Caco-2 (cell line): ENCODE results near the gene RABGAP1L. TPM values are rescaled to one million over a fixed set of nuclear protein-coding genes. Genes with fewer than 3 reads are reported as not detected.

ENCODE experiments used
- BruUV-seq: library from RNA; stranded (reverse); fragments of 400-500 nt; replicated peaks from 2 replicates; lab custom pipeline; 2021; lab: Mats Ljungman, UMichigan
- CTCF ChIA-PET: fragments of 300-600 bp; sonication (Branson Sonifier 250); formaldehyde crosslinking; loops from one replicate; lab custom pipeline; 2022; ENCODE audit warnings: antibody characterized with exemption; lab: Charles Lee
- POLR2A ChIA-PET: fragments of 300-600 bp; sonication (Branson Sonifier 250); formaldehyde crosslinking; loops from one replicate; lab custom pipeline; 2022; ENCODE audit warnings: antibody characterized with exemption; lab: Charles Lee
- DNase-seq, 2 experiments: peaks; one replicate each; pipeline versions ENCODE4 v3.0.0 to v3.0.0-alpha.2; 2020 to 2022
- H3K27me3 ChIP-seq: replicated peaks from 2 replicates; pipeline ENCODE4 v1.6.0; 2011; ENCODE audit warnings: low read length; ENCODE audit not compliant: control insufficient read depth, insufficient read depth
- H3K36me3 ChIP-seq: 2 replicates; pipeline ENCODE4 v1.5.1; 2011; ENCODE audit warnings: low read length; ENCODE audit not compliant: control insufficient read depth, insufficient read depth
- H3K4me1 ChIP-seq: fragments of 250-450 bp; sonication (Bioruptor Pico); 2 replicates; pipeline ENCODE4 v1.5.1; 2020; ENCODE audit warnings: mild to moderate bottlenecking
- H3K4me3 ChIP-seq: 2 replicates; pipeline ENCODE4 v1.5.1; 2011; ENCODE audit warnings: low read depth, mild to moderate bottlenecking, control low read depth, low read length
- H3K9me3 ChIP-seq: fragments of 250-450 bp; sonication (Bioruptor Pico); 2 replicates; pipeline ENCODE4 v1.5.1; 2020; ENCODE audit warnings: mild to moderate bottlenecking, moderate library complexity
- H3K27ac Mint-ChIP-seq: one replicate; pipeline ENCODE4 v1.8.0; 2022; ENCODE audit warnings: mixed read lengths; ENCODE audit not compliant: unreplicated experiment
- H3K27me3 Mint-ChIP-seq: one replicate; pipeline ENCODE4 v1.8.0; 2022; ENCODE audit warnings: mixed read lengths; ENCODE audit not compliant: insufficient read depth, unreplicated experiment
- H3K36me3 Mint-ChIP-seq: one replicate; pipeline ENCODE4 v1.8.0; 2022; ENCODE audit warnings: mild to moderate bottlenecking, mixed read lengths; ENCODE audit not compliant: insufficient read depth, unreplicated experiment
- H3K4me1 Mint-ChIP-seq: one replicate; pipeline ENCODE4 v1.8.0; 2022; ENCODE audit warnings: low read depth, mixed read lengths; ENCODE audit not compliant: unreplicated experiment
- H3K4me3 Mint-ChIP-seq: one replicate; pipeline ENCODE4 v1.8.0; 2022; ENCODE audit warnings: mild to moderate bottlenecking, moderate library complexity, mixed read lengths; ENCODE audit not compliant: unreplicated experiment
- H3K9me3 Mint-ChIP-seq: one replicate; pipeline ENCODE4 v1.8.0; 2022; ENCODE audit warnings: mixed read lengths; ENCODE audit not compliant: unreplicated experiment
- CTCF ChIP-seq, 2 experiments: fragments of 200-600 bp in 1 of 2; IDR thresholded peaks; 1 replicate in 1 of 2; 2 replicates in 1 of 2; pipeline versions ENCODE4 v1.5.1 to v1.8.0; 2011 to 2022; ENCODE audit warnings: antibody characterized with exemption in 1 of 2, control low read depth in 1 of 2, inconsistent platforms in 1 of 2, low read depth in 1 of 2, low read length in 1 of 2, mild to moderate bottlenecking in 1 of 2, moderate library complexity in 1 of 2; ENCODE audit not compliant: insufficient read depth in 1 of 2, severe bottlenecking in 1 of 2, unreplicated experiment in 1 of 2
- intact Hi-C: fragments of 100-400 bp; cut with micrococcal nuclease; formaldehyde crosslinking; loops from one replicate; pipeline ENCODE4 v1.10.0; 2022; ENCODE audit not compliant: unreplicated experiment
- total RNA-seq: library from RNA; stranded (reverse); gene quantifications from 2 replicates; pipeline ENCODE4 v1.2.3, GENCODE V29; 2022

Gene RABGAP1L
- total RNA-seq, 1 experiment from 2014 or later, result 20.3 TPM

- Histone ChIP-seq H3K4me1 (peaks cover 23% of the 10 kb centered on the region), H3K36me3 (no peaks in the 10 kb centered on the region), H3K27me3 (no peaks in the 10 kb centered on the region), H3K9me3 (no peaks in the 10 kb centered on the region), H3K4me3 (no peak overlapping the region)
- intact Hi-C loops, result loop anchor here (1.0 to 10.0 kb wide), 4 partner anchors 115 to 355 kb away; no protein-coding TSS in a partner anchor
- H3K27me3 Mint-ChIP-seq, result no peaks in the 10 kb centered on the region
- no peak overlapping the region for H3K27ac Mint-ChIP-seq
- peak in 1 of 2 experiments; percentile 19 for DNase-seq
- H3K9me3 Mint-ChIP-seq, result no peaks in the 10 kb centered on the region
- no peaks in the 10 kb centered on the region for H3K36me3 Mint-ChIP-seq
- no peak overlapping the region for H3K4me3 Mint-ChIP-seq
- ChIA-PET CTCF (interaction anchor here (2.0 kb wide), 1 partner anchor 229 kb away, joined by 12 read pairs; the partner anchor contains the start of gene CACYBP), POLR2A (no interaction called here)
- TF ChIP-seq CTCF (IDR thresholded peaks at IDR 0.05; ENCODE audit: insufficient read depth in 1 of 2, low read depth in 1 of 2, low read length in 1 of 2, severe bottlenecking in 1 of 2, unreplicated experiment in 1 of 2), result peak; percentile 49 to 67
- BruUV-seq, result no TSS peak
- peaks cover 34% of the 10 kb centered on the region for H3K4me1 Mint-ChIP-seq
Measured at GRCh38 chr1:174769961-174770549, 610.7 kb downstream of the RABGAP1L start.

- Mint-ChIP-seq H3K4me1 (no peaks in the 10 kb centered on the region), H3K27ac (no peak overlapping the region), H3K36me3 (no peaks in the 10 kb centered on the region), H3K4me3 (no peak overlapping the region), H3K9me3 (peaks cover 8% of the 10 kb centered on the region), H3K27me3 (no peaks in the 10 kb centered on the region)
- no peak for TF ChIP-seq CTCF (IDR thresholded peaks at IDR 0.05; ENCODE audit: insufficient read depth in 1 of 2, low read depth in 1 of 2, low read length in 1 of 2, severe bottlenecking in 1 of 2, unreplicated experiment in 1 of 2)
- no TSS peak for BruUV-seq
- H3K9me3 ChIP-seq, result no peaks in the 10 kb centered on the region
- no peaks in the 10 kb centered on the region for H3K4me1 ChIP-seq
- DNase-seq, result no peak
- CTCF ChIA-PET, result no interaction called here
- no peaks in the 10 kb centered on the region for H3K27me3 ChIP-seq
- intact Hi-C loops, result loop anchor here (5.0 to 10.0 kb wide), 2 partner anchors 37 to 109 kb away; no protein-coding TSS in a partner anchor
- H3K36me3 ChIP-seq, result no peaks in the 10 kb centered on the region
- H3K4me3 ChIP-seq, result no peak overlapping the region
- POLR2A ChIA-PET, result no interaction called here
Measured at GRCh38 chr1:174775621-174776020, 616.3 kb downstream of the RABGAP1L start.

GRCh38 chr1:174777262-174777661 is 617.9 kb downstream of the RABGAP1L start:
- Mint-ChIP-seq H3K27ac (no peak overlapping the region), H3K9me3 (peaks cover 8% of the 10 kb centered on the region), H3K4me1 (no peaks in the 10 kb centered on the region), H3K4me3 (no peak overlapping the region), H3K36me3 (no peaks in the 10 kb centered on the region), H3K27me3 (no peaks in the 10 kb centered on the region)
- intact Hi-C loops, result loop anchor here (5.0 to 10.0 kb wide), 2 partner anchors 35 to 108 kb away; no protein-coding TSS in a partner anchor
- Histone ChIP-seq H3K9me3 (no peaks in the 10 kb centered on the region), H3K4me3 (no peak overlapping the region), H3K36me3 (no peaks in the 10 kb centered on the region), H3K4me1 (no peaks in the 10 kb centered on the region), H3K27me3 (no peaks in the 10 kb centered on the region)
- ChIA-PET CTCF (no interaction called here), POLR2A (no interaction called here)
- TF ChIP-seq CTCF (IDR thresholded peaks at IDR 0.05; ENCODE audit: insufficient read depth in 1 of 2, low read depth in 1 of 2, low read length in 1 of 2, severe bottlenecking in 1 of 2, unreplicated experiment in 1 of 2), result no peak
- BruUV-seq, result no TSS peak
- DNase-seq, result no peak
